ENCODE results near the gene SHISA8.

The SHISA8 gene

GRCh38 chr22:41933411-41934177 lies 18.7 kb upstream of the SHISA8 start:
- no peak for DNase-seq (ENCODE audit: low read depth in 2 of 2)

GRCh38 chr22:41932353-41932752 lies 17.5 kb upstream of the SHISA8 start:
- no peak for DNase-seq (ENCODE audit: low read depth in 2 of 2)

- no peak for DNase-seq (ENCODE audit: low read depth in 2 of 2)
Observed at GRCh38 chr22:41931701-41932269, 16.9 kb upstream of the SHISA8 start.

GRCh38 chr22:41929418-41929810 lies 14.5 kb upstream of the SHISA8 start:
- no peak for DNase-seq (ENCODE audit: low read depth in 2 of 2)

- DNase-seq (ENCODE audit: low read depth in 2 of 2), result no peak
Observed at GRCh38 chr22:41928593-41929417, 13.9 kb upstream of the SHISA8 start.

- no peak for DNase-seq (ENCODE audit: low read depth in 2 of 2)
Observed at GRCh38 chr22:41927813-41928212, 12.9 kb upstream of the SHISA8 start.

GRCh38 chr22:41925783-41926460 lies 11.0 kb upstream of the SHISA8 start:
- DNase-seq (ENCODE audit: low read depth in 2 of 2), result peak; percentile 65 to 70

GRCh38 chr22:41923595-41924276 lies 8.9 kb upstream of the SHISA8 start:
- no peak for DNase-seq (ENCODE audit: low read depth in 2 of 2)

GRCh38 chr22:41922940-41923594 lies 8.2 kb upstream of the SHISA8 start:
- DNase-seq (ENCODE audit: low read depth in 2 of 2), result no peak

GRCh38 chr22:41922328-41922727 lies 7.5 kb upstream of the SHISA8 start:
- no peak for DNase-seq (ENCODE audit: low read depth in 2 of 2)

GRCh38 chr22:41920271-41920976 lies 5.5 kb upstream of the SHISA8 start:
- DNase-seq (ENCODE audit: low read depth in 2 of 2), result no peak

- DNase-seq (ENCODE audit: low read depth in 2 of 2), result no peak
Observed at GRCh38 chr22:41919357-41920224, 4.7 kb upstream of the SHISA8 start.

- no peak for DNase-seq (ENCODE audit: low read depth in 2 of 2)
Observed at GRCh38 chr22:41917903-41918791, 3.3 kb upstream of the SHISA8 start.

GRCh38 chr22:41917375-41917902 lies 2.6 kb upstream of the SHISA8 start:
- no peak for DNase-seq (ENCODE audit: low read depth in 2 of 2)

- no peak for DNase-seq (ENCODE audit: low read depth in 2 of 2)
Observed at GRCh38 chr22:41916745-41917358, 2.0 kb upstream of the SHISA8 start.

- no peak for DNase-seq (ENCODE audit: low read depth in 2 of 2)
Observed at GRCh38 chr22:41915786-41916493, 1.1 kb upstream of the SHISA8 start.

- no peak for DNase-seq (ENCODE audit: low read depth in 2 of 2)
Observed at GRCh38 chr22:41914611-41915034, 251 bp downstream of the SHISA8 start.

All from activated CD4-positive, alpha-beta T cell treated with anti-CD3 and anti-CD28 coated beads for 24 hours (primary cell).